Coronary artery (tissue), 2 donors: ENCODE data around the gene RNF213.

Experiments used
- DNase-seq: peaks from one replicate; pipeline ENCODE4 v3.0.0-alpha.2; 2017; ENCODE audit warnings: low spot score
- H3K27ac ChIP-seq, 2 donors: fragments of 200-600 bp; sonication (generic); one replicate each; pipeline ENCODE4 v1.5.1; 2016 to 2019
- H3K4me3 ChIP-seq: fragments of 200-600 bp; sonication (generic); 2 replicates; pipeline ENCODE4 v1.5.1; 2016; ENCODE audit warnings: mild to moderate bottlenecking, moderate library complexity
- TF ChIP-seq, protein P1 (sequence below): fragments of 200-600 bp; sonication (generic); IDR thresholded peaks from one replicate; pipeline ENCODE4 v1.5.1; 2019; ENCODE audit warnings: antibody characterized with exemption

The RNF213 gene

DNA sequence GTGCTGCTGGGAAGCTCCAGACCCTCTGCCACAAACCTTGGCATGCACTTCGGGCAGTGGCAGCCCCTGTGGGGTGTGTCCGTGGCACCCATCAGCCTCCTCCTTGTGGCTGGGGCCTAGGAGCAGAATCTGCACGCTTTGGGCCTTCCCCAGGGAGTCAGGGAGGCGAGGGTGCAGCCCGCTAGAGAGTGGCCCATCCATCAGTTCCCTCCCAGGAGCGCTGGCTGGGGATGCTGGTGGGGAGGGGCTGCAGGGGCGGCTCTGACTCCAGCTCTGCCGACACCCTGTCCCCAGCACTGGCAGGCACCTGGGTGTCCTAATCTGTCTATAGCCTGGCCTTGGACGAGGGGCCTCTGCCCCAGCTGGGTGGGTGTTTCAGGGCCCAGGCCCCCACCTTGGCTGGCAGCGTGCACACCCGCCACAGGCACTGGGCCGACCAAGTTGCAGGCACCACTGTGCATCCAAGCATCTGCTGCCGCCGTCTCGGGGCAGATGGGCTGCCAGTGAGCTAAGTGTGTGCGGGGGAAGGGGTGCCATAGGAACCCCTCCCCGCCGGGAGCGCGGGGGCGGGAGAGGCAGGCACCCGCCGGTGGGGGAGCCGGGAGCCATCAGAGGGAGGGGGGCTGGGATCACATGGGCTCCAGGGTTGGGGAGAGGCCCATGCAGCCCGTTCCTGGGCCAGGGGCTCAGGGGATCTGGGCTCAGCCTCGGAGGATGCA is 184.5 kb downstream of the RNF213 start:
- TF ChIP-seq, protein P1, sequence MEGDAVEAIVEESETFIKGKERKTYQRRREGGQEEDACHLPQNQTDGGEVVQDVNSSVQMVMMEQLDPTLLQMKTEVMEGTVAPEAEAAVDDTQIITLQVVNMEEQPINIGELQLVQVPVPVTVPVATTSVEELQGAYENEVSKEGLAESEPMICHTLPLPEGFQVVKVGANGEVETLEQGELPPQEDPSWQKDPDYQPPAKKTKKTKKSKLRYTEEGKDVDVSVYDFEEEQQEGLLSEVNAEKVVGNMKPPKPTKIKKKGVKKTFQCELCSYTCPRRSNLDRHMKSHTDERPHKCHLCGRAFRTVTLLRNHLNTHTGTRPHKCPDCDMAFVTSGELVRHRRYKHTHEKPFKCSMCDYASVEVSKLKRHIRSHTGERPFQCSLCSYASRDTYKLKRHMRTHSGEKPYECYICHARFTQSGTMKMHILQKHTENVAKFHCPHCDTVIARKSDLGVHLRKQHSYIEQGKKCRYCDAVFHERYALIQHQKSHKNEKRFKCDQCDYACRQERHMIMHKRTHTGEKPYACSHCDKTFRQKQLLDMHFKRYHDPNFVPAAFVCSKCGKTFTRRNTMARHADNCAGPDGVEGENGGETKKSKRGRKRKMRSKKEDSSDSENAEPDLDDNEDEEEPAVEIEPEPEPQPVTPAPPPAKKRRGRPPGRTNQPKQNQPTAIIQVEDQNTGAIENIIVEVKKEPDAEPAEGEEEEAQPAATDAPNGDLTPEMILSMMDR, result no peak
- H3K27ac ChIP-seq, result no peak overlapping the region
- no peak overlapping the region for H3K4me3 ChIP-seq
- DNase-seq, result no peak

DNA sequence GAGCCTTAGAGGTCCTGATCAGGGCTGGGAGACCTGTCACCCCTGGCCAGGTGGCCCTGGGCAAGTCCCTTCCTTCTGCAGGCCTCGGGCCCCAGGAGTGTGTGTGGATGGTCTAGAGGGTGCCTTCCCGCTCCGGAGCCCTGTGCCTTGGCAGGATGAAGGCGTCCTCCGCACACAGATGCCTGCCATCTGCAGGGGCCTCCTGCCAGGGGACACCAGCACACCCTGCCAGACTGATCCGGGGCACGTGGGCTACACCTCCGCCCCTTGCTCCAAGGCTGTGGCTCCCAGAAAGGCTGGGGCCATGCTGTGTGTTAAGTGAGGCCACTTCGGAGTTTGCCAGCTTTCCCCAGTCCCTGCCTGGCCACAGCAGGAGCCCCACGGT is 185.1 kb downstream of the RNF213 start:
- DNase-seq, result no peak
- no peak overlapping the region for H3K27ac ChIP-seq
- H3K4me3 ChIP-seq, result no peak overlapping the region
- TF ChIP-seq, protein P1, result no peak

DNA sequence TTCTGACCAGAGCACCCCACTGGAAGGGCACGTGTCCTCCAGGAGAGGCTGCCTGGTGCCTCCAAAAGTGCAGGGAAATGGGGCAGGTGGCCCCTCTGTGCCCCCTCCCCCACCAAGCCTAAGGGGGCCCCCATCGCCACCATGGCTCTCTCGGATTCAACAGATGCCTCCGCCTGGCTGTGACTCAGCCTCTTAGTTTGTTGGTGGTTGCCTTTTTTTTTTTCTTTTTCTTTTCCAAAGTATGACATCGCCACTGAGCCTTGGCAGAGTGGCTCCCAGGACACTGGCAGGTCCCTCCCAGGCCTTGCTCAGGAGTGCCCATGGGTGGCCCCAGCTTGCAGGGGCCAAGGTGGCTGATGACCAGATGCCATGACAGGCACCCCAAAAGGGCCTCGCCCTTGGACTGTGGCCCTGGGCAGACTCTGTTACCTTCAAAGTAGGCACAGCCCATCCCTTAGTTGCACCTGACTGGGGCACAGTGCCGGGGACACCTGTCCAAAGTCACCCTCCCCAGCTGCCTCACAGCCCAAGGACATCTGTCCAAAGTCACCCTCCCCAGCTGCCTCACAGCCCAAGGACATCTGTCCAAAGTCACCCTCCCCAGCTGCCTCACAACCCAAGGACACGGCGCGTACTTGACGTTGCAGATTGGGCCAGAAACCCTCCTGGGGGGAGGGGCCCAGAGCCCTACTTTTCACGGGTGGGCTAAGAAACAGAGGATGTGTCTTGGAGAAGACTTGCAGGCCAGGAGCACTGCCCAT is 186.2 kb downstream of the RNF213 start:
- DNase-seq, result no peak
- Histone ChIP-seq H3K4me3 (no peak overlapping the region), H3K27ac (no peak overlapping the region)
- TF ChIP-seq, protein P1, result no peak

DNA sequence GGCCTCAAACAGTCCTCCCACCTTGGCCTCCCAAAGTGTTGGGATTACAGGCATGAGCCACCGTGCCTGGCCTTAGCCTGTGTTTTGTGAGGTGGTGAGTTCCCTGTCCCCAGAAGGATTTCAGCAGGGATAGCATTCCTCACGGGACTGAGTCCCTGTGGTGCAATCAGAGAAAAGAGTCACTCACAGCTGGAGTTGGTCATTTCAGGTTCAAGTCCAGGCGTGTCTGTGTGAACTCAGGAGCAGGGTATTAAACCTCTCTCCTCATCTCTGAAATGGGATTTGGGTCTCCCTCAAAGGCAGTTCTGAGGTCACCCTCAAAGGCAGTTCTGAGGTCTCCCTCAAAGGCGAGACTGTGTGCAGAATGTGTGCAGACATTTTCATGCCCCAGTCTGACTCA is 187.1 kb downstream of the RNF213 start:
- TF ChIP-seq, protein P1, result no peak
- no peak overlapping the region for H3K27ac ChIP-seq
- no peak overlapping the region for H3K4me3 ChIP-seq
- no peak for DNase-seq
